Thyroid gland (tissue), 4 donors: ENCODE measurements around the gene OR52E1. TPM values are rescaled to one million over a fixed set of nuclear protein-coding genes. Genes with fewer than 3 reads are reported as not detected.
"Not testable (repeated sequence)": the region's sequence is repeated elsewhere in the genome, so short reads cannot be mapped to it uniquely, and the experiment has no call there.

ENCODE experiments used
- DNase-seq, 2 donors: peaks; one replicate each; pipeline ENCODE4 v3.0.0-alpha.2; 2019
- H3K27ac ChIP-seq, 3 donors: fragments of 200-600 bp; sonication (generic); 1 replicate in 2 of 3; 2 replicates in 1 of 3; pipeline ENCODE4 v1.5.1; 2016 to 2019; ENCODE audit warnings: mild to moderate bottlenecking in 1 of 3, moderate library complexity in 1 of 3
- H3K27me3 ChIP-seq: fragments of 200-600 bp; sonication (generic); one replicate; pipeline ENCODE4 v1.5.1; 2019
- H3K36me3 ChIP-seq, 2 donors: fragments of 200-600 bp; sonication (generic); one replicate each; pipeline ENCODE4 v1.5.1; 2016 to 2019
- H3K4me1 ChIP-seq, 2 donors: fragments of 200-600 bp; sonication (generic); one replicate each; pipeline ENCODE4 v1.5.1; 2017 to 2019
- H3K4me3 ChIP-seq, 3 donors: fragments of 200-600 bp; sonication (generic); replicated peaks in 1 of 3; 1 replicate in 2 of 3; 2 replicates in 1 of 3; pipeline ENCODE4 v1.5.1; 2016; ENCODE audit warnings: mild to moderate bottlenecking in 1 of 3
- H3K9me3 ChIP-seq: fragments of 200-600 bp; sonication (generic); one replicate; pipeline ENCODE4 v1.5.1; 2017
- CTCF ChIP-seq, 6 experiments: fragments of 200-600 bp in 3 of 6; fragments of 450-650 bp in 3 of 6; sonication (generic) in 3 of 6; IDR thresholded peaks; one replicate each; pipeline ENCODE4 v1.5.1; 2016 to 2019; ENCODE audit warnings: antibody characterized with exemption in 6 of 6, mild to moderate bottlenecking in 2 of 6, inconsistent platforms in 1 of 6, moderate library complexity in 1 of 6
- POLR2A ChIP-seq, 2 donors: fragments of 450-650 bp; IDR thresholded peaks; one replicate each; pipeline ENCODE4 v1.6.1; 2017; ENCODE audit warnings: antibody characterized with exemption in 2 of 2, mild to moderate bottlenecking in 2 of 2, moderate library complexity in 1 of 2
- WGBS, 2 donors: methylation state at CpG; one replicate each; pipeline ENCODE4 v1.1.5; 2017; 5-methylcytosine and 5-hydroxymethylcytosine counted together
- intact Hi-C: fragments of 100-400 bp; cut with DNase I; formaldehyde crosslinking; loops from one replicate; pipeline ENCODE4 v1.15.1; 2023
- total RNA-seq, 4 donors: library from RNA; depleted of rRNA; stranded (reverse); fragments of >200 nt; gene quantifications; one replicate each; pipeline ENCODE4 v1.2.3, GENCODE V29; 2016

OR52E1 gene
- total RNA-seq, 4 donors from 2014 or later: not detected

GRCh38 chr11:5040876-5041275 is 28.5 kb upstream of the OR52E1 start:
- no peak for DNase-seq
- WGBS, 2 donors: 73 to 75% methylated on average over 4 of the region's 4 CpGs
- no peak overlapping the region for H3K4me3 ChIP-seq
- H3K27me3 ChIP-seq: no peaks in the 10 kb centered on the region
- no peaks in the 10 kb centered on the region for H3K9me3 ChIP-seq
- H3K4me1 ChIP-seq: peaks cover 0 to 5% of the 10 kb centered on the region in 2 donors
- intact Hi-C loops: no loop called here
- H3K36me3 ChIP-seq: no peaks in the 10 kb centered on the region
- H3K27ac ChIP-seq: no peak overlapping the region
- no peak for TF ChIP-seq CTCF (IDR thresholded peaks at IDR 0.05)
- no peak for TF ChIP-seq POLR2A (IDR thresholded peaks at IDR 0.05)

- WGBS, 2 donors: 83 to 92% methylated on average over 3 of the region's 3 CpGs
- no peak for TF ChIP-seq POLR2A (IDR thresholded peaks at IDR 0.05)
- no peak for TF ChIP-seq CTCF (IDR thresholded peaks at IDR 0.05)
These were observed 27.3 kb upstream of the OR52E1 start for GRCh38 chr11:5042091-5042490.

GRCh38 chr11:5043380-5043779 is 26.0 kb upstream of the OR52E1 start:
- TF ChIP-seq POLR2A (IDR thresholded peaks at IDR 0.05) (no peak), CTCF (IDR thresholded peaks at IDR 0.05) (no peak)
- H3K4me3 ChIP-seq: no peak overlapping the region
- H3K36me3 ChIP-seq: no peaks in the 10 kb centered on the region
- H3K27ac ChIP-seq: no peak overlapping the region
- intact Hi-C loops: no loop called here
- no peaks in the 10 kb centered on the region for H3K9me3 ChIP-seq
- WGBS, 2 donors: 66 to 87% methylated on average over 2 of the region's 2 CpGs
- peaks cover 0 to 7% of the 10 kb centered on the region in 2 donors for H3K4me1 ChIP-seq
- no peak for DNase-seq
- no peaks in the 10 kb centered on the region for H3K27me3 ChIP-seq

More at GRCh38 chr11:5042091-5042490, 27.3 kb upstream of the OR52E1 start:
- Histone ChIP-seq H3K36me3 (no peaks in the 10 kb centered on the region), H3K9me3 (no peaks in the 10 kb centered on the region), H3K27ac (no peak overlapping the region), H3K4me3 (no peak overlapping the region), H3K4me1 (peaks cover 0 to 7% of the 10 kb centered on the region in 2 donors), H3K27me3 (no peaks in the 10 kb centered on the region)
- intact Hi-C loops: no loop called here
- DNase-seq: no peak

- peaks cover 0 to 7% of the 10 kb centered on the region in 2 donors for H3K4me1 ChIP-seq
- H3K36me3 ChIP-seq: no peaks in the 10 kb centered on the region
- no peaks in the 10 kb centered on the region for H3K9me3 ChIP-seq
- no peaks in the 10 kb centered on the region for H3K27me3 ChIP-seq
- TF ChIP-seq CTCF (IDR thresholded peaks at IDR 0.05) (no peak), POLR2A (IDR thresholded peaks at IDR 0.05) (no peak)
- H3K27ac ChIP-seq: no peak within 1 kb of the TSS
- H3K4me3 ChIP-seq: no peak within 1 kb of the TSS
- intact Hi-C loops: no loop called here
- DNase-seq: no peak
- WGBS, 2 donors: 78 to 86% methylated on average over 1 of the region's 1 CpG
These were observed 23.1 kb upstream of the OR52E1 start, which contains the start of gene OR52J3 for GRCh38 chr11:5046226-5046625. Gene OR52J3, plus strand, starts transcription at chr11:5046526. Its CDS starts 0 bp downstream, at chr11:5046526.

GRCh38 chr11:5046754-5047330 is 22.5 kb upstream of the OR52E1 start:
- TF ChIP-seq CTCF (IDR thresholded peaks at IDR 0.05) (no peak), POLR2A (IDR thresholded peaks at IDR 0.05) (no peak)
- no peak overlapping the region for H3K4me3 ChIP-seq
- WGBS, 2 donors: 86 to 90% methylated on average over 15 of the region's 15 CpGs
- no peaks in the 10 kb centered on the region for H3K9me3 ChIP-seq
- H3K4me1 ChIP-seq: peaks cover 0 to 7% of the 10 kb centered on the region in 2 donors
- intact Hi-C loops: no loop called here
- no peak overlapping the region for H3K27ac ChIP-seq
- DNase-seq: no peak
- no peaks in the 10 kb centered on the region for H3K36me3 ChIP-seq
- H3K27me3 ChIP-seq: no peaks in the 10 kb centered on the region

GRCh38 chr11:5058679-5059078 is 10.7 kb upstream of the OR52E1 start:
- H3K4me3 ChIP-seq, H3K36me3 ChIP-seq, H3K4me1 ChIP-seq, DNase-seq, H3K27me3 ChIP-seq, intact Hi-C loops, H3K9me3 ChIP-seq, H3K27ac ChIP-seq: not testable (repeated sequence)
- 80 to 87% methylated on average over 5 of the region's 5 CpGs for WGBS, 2 donors
